Suppressor macrophage treated with lipopolysaccharide for 1 hour (primary cell): Measurements from ENCODE around the gene DNAJB6.
A peak's percentile ranks its signal among the peaks of the same experiment; 100 is the strongest.

Source experiments
- DNase-seq, 3 donors: peaks; one replicate each; pipeline ENCODE4 v3.0.0-alpha.2; 2020 to 2022

The DNAJB6 gene

GRCh38 chr7:157371296-157371695 is 34.5 kb downstream of the DNAJB6 start:
- DNase-seq: no peak

DNA sequence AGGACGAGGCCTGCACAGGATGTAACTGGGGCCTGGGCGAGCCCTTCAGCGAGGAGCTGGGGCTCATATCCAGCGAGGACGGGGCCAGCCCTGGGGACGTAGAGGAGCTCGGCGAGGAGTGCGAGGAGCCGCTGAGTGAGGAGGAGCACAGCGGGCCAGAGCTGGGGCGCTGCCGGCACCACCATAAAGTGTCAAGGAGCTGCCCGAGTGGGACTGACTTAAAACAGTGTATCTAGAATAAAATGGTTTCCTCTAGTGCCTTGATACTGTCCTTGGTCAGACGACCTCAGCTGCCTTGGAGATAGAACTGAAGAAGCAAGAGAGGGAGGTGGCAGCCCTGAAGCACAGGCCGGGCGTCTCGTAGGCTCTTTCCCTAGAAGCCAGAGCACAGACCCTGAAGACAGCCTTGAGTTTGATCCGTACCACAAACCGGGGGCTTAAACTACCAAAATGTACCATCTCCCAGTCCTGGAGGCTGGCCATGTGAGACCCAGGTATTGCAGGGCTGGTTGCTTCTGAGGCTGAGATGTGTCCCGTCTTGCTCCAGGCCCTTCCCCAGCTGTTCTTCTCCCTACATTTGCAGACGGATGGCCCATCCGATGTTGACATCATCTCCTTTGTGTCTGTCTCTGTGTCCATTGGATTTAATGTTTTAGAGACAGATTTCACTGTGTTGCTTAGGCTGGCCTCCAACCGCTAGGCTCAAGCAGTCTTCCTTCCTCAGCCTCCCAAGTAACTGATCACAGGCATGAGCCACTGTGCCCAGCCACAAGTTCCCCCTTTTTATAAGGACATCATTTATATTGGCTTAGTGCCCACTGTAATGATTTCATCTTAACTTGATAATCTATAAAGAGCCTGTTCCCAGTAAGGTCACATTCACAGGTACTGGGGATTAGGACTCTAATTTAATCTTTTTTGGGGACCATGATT is 35.8 kb downstream of the DNAJB6 start:
- no peak for DNase-seq

- no peak for DNase-seq
These were observed 36.7 kb downstream of the DNAJB6 start for GRCh38 chr7:157373493-157373892.

DNA sequence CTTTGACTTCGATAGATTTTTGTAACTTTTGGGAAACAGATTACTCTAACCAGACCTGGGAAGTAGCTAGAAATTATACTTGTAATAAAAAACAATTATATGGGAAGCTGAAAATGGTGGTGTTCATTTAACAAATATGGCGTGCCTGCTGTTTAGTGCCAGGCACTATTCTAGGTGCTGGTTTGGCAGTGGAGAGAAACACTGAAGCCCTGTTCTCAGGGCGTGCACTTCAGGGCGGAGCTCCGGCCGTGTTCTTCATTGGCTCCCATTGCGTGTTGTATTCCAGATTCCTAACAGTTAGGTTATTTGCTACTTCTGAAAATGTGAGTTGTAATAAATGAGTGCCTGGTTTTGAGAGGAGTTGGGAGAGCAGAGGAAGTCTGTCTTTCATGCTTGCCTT is 38.6 kb downstream of the DNAJB6 start:
- no peak for DNase-seq

- no peak for DNase-seq
These were observed 40.8 kb downstream of the DNAJB6 start for GRCh38 chr7:157377436-157378124.

- no peak for DNase-seq
These were observed 41.6 kb downstream of the DNAJB6 start for GRCh38 chr7:157378390-157378789.

- no peak for DNase-seq
These were observed 42.7 kb downstream of the DNAJB6 start for GRCh38 chr7:157379493-157379892.

DNA sequence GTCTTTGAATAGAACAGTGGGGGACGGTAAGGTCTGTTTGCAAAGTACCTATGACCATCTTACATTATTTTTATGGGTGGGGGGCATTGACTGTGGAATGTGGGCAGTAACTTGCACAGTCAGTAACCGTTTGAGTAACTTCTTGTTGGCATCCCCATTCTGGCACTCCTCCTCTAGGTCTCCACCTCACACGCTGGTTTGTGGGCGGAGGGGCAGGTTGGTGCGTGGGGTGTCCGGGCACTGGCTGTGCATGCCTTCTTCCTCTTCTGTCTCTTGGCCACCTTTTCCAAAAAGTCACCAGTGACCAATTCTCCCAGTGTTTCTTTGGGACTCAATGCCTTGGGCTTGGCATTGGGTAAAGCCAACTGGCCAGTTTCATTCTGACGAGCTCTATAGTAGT is 43.6 kb downstream of the DNAJB6 start:
- DNase-seq: no peak

DNA sequence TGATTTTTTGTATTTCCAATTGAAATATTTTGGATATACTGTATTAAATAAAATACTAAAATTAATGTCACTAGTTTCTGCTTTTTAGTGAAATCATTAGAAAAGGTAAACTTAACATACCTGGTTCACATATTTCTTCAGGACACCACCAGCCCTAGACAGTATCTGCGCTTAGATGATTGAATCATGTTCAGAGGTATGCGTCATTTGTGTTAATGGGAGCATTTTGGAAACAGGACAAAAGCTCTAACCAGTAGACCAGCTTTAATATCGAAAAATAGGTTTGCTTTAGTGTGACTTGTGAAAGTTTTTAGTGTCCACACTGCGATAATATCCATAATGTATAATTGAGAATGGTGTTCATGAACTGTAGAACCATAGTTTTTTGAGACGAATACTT is 47.1 kb downstream of the DNAJB6 start:
- no peak for DNase-seq

GRCh38 chr7:157384301-157384700 is 47.5 kb downstream of the DNAJB6 start:
- no peak for DNase-seq

GRCh38 chr7:157386979-157387800 is 50.4 kb downstream of the DNAJB6 start:
- peak; percentile 87 for DNase-seq

GRCh38 chr7:157388301-157388700 is 51.5 kb downstream of the DNAJB6 start:
- no peak for DNase-seq

- DNase-seq: peak; percentile 60 to 74 (median 72)
These were observed 53.3 kb downstream of the DNAJB6 start for GRCh38 chr7:157389951-157390730.

DNA sequence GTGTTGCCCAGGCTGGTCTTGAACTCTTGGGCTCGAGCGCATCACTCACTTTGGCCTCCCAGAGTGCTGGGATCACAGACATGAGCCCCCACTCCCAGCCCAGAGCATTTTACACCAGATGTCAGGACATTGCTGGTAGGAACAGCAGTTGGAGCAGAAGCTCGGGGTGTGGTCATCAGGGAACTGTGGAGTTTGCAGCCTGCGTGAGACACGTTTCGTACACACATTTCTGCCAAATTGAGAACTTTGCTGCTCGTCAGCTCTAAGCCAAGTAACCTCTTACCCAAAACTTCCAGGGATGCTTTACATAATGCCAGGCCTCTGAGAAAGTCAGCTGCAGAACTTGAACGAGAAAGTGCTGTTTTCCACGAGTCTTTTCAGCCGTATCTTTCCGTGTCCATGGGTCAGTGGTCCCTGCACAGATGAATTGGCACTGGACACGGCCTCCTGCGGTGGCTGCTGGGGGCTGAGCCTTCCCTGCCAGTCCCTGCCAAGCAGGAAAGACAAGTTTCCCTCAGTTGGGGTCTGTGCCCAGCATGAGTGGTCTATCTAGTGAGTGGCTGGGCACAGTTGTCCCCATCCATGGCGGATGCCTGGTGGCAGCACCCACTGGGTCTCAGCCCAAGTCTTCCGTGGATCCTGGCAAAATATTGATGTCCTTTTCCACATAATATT is 54.4 kb downstream of the DNAJB6 start:
- no peak for DNase-seq

GRCh38 chr7:157392256-157393037 is 55.6 kb downstream of the DNAJB6 start:
- DNase-seq: no peak

DNA sequence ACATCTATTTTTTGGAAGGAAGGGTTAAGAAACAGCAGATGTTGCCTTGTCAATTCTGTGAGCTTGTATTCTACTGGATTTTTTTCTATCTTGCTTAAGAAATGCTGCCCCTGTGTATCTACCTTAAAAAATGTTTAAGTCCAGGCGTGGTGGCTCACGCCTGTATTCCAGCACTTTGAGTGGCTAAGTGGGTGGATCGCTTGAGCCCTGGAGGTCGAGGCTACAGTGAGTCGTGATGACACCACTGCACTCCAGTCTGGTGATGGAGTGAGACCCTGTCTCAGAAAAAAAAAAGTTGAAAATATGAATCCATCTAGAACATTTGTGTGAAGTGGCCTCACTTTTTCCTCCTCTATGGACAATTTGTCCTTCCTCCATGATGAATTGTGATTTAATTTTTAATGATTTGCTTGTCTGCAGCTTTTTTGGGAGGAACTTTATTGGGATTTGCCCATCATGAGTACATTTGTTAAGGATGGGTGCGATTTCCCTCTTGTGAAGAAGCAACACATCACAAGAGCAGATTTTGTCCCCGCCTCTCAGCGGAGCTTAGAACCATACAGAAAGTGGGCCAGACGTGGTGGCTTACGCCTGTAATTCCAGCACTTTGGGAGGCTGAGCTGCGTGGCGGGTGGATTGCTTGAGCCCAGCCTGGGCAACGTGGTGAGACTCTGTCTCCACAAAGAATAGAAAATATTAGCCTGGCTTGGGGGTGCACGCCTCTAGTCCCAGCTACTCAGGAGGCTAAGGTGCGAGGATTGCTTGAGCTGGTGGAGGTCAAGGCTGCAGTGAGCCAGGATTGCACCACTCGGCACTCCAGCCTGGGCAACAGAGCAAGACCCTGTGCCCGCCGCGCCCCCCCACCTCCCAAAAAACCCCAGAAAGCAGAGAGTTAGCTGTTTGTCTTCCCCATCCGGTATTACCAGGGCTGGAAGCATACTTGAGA is 57.7 kb downstream of the DNAJB6 start:
- no peak for DNase-seq

DNA sequence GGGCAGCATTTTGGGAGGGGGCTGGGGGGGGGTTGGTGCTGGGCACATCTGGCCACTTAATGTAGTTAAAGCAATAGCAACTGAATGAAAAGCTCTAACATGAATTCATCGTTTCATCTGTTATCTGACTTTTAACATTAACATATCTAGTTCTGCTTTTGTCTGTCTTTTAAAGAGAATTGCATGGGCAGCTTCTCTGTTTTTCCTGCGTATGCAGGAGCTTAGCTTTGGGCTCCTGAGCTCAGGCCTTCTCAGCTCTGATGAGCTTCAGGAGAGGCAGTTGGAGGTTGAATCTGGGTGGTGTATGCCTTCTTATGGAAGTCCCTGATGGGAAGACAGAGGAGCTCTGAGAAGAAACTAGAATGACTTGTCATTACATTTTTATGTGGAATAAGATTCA is 58.4 kb downstream of the DNAJB6 start:
- DNase-seq: no peak

- DNase-seq: no peak
These were observed 59.7 kb downstream of the DNAJB6 start for GRCh38 chr7:157396316-157397035.
